ENCODE results near the gene SMG1.
"Not testable (repeated sequence)": the region's sequence is repeated elsewhere in the genome, so short reads cannot be mapped to it uniquely, and the experiment has no call there.

DNA sequence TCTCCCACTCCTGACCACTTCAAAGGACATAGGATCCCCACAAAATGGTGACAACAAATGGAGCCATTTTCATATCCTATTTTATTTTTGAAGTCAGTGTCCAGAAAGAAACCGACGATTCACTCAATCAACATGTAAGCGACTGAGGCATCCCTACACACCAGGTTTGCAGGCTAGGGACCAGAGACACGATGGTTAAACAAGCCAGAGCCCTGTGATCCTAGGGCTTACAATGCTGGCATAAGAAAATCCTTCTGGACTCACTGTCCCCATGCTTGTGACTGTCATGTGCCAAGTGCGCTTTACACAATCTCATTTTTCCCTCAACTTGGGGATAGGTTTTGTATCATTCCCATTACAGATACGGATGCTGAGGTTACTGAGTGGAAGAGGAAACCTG lies 145.0 kb downstream of the SMG1 start:
- TF ChIP-seq, protein P1, sequence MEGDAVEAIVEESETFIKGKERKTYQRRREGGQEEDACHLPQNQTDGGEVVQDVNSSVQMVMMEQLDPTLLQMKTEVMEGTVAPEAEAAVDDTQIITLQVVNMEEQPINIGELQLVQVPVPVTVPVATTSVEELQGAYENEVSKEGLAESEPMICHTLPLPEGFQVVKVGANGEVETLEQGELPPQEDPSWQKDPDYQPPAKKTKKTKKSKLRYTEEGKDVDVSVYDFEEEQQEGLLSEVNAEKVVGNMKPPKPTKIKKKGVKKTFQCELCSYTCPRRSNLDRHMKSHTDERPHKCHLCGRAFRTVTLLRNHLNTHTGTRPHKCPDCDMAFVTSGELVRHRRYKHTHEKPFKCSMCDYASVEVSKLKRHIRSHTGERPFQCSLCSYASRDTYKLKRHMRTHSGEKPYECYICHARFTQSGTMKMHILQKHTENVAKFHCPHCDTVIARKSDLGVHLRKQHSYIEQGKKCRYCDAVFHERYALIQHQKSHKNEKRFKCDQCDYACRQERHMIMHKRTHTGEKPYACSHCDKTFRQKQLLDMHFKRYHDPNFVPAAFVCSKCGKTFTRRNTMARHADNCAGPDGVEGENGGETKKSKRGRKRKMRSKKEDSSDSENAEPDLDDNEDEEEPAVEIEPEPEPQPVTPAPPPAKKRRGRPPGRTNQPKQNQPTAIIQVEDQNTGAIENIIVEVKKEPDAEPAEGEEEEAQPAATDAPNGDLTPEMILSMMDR (IDR thresholded peaks at IDR 0.05; ENCODE audit: poor library complexity): not testable (repeated sequence)
- not testable (repeated sequence) for TF ChIP-seq EZH2 (IDR thresholded peaks at IDR 0.05; ENCODE audit: borderline replicate concordance); EZH2phosphoT487 (IDR thresholded peaks at IDR 0.05; ENCODE audit: low read depth, severe bottlenecking, unreplicated experiment)

Measured in hepatocyte (in vitro differentiated cells).